ES-I3 (cell line): ENCODE measurements around the gene BTBD16.

Source experiments
- H3K36me3 ChIP-seq: 2 replicates; pipeline ENCODE4 v1.6.1; 2013; ENCODE audit warnings: mild to moderate bottlenecking, low read length, control low read depth, moderate library complexity; ENCODE audit not compliant: insufficient read depth
- H3K4me1 ChIP-seq: 2 replicates; pipeline ENCODE4 v1.6.1; 2013; ENCODE audit warnings: mild to moderate bottlenecking, control low read depth, low read length; ENCODE audit not compliant: insufficient read depth
- H3K9ac ChIP-seq: 2 replicates; pipeline ENCODE4 v1.6.1; 2013; ENCODE audit warnings: low read depth, mild to moderate bottlenecking, low read length, moderate library complexity
- H3K9me3 ChIP-seq: 2 replicates; pipeline ENCODE4 v1.6.1; 2013; ENCODE audit warnings: mild to moderate bottlenecking, low read length, moderate library complexity; ENCODE audit not compliant: control insufficient read depth, insufficient read depth

The BTBD16 gene

GRCh38 chr10:122276611-122277208, 5.6 kb downstream of the BTBD16 start:
- Histone ChIP-seq H3K36me3 (no peaks in the 10 kb centered on the region), H3K9ac (no peak overlapping the region), H3K9me3 (no peaks in the 10 kb centered on the region; the same call in 1 of the 2 replicates), H3K4me1 (no peaks in the 10 kb centered on the region)

- Histone ChIP-seq H3K36me3 (no peaks in the 10 kb centered on the region), H3K4me1 (0 out of 2 replicates have a peak, but pooled peaks cover 2% of the 10 kb centered on the region), H3K9ac (no peak overlapping the region), H3K9me3 (no peaks in the 10 kb centered on the region; the same call in 1 of the 2 replicates)
These were observed 6.5 kb downstream of the BTBD16 start for GRCh38 chr10:122277526-122278136.

GRCh38 chr10:122279725-122280141, 8.6 kb downstream of the BTBD16 start:
- H3K36me3 ChIP-seq, result no peaks in the 10 kb centered on the region
- H3K4me1 ChIP-seq, result 0 out of 2 replicates have a peak, but pooled peaks cover 3% of the 10 kb centered on the region
- no peak overlapping the region for H3K9ac ChIP-seq
- no peaks in the 10 kb centered on the region; the same call in 1 of the 2 replicates for H3K9me3 ChIP-seq

GRCh38 chr10:122280156-122280555, 9.1 kb downstream of the BTBD16 start:
- Histone ChIP-seq H3K9ac (no peak overlapping the region), H3K9me3 (no peaks in the 10 kb centered on the region; the same call in 1 of the 2 replicates), H3K4me1 (0 out of 2 replicates have a peak, but pooled peaks cover 3% of the 10 kb centered on the region), H3K36me3 (no peaks in the 10 kb centered on the region)

- Histone ChIP-seq H3K9me3 (no peaks in the 10 kb centered on the region; the same call in 1 of the 2 replicates), H3K4me1 (0 out of 2 replicates have a peak, but pooled peaks cover 3% of the 10 kb centered on the region), H3K36me3 (no peaks in the 10 kb centered on the region), H3K9ac (no peak overlapping the region)
These were observed 10.0 kb downstream of the BTBD16 start for GRCh38 chr10:122281018-122281626.

- 0 out of 2 replicates have a peak, but pooled peaks cover 3% of the 10 kb centered on the region for H3K4me1 ChIP-seq
- no peaks in the 10 kb centered on the region for H3K36me3 ChIP-seq
- H3K9me3 ChIP-seq, result no peaks in the 10 kb centered on the region; the same call in 1 of the 2 replicates
- H3K9ac ChIP-seq, result no peak overlapping the region
These were observed 10.7 kb downstream of the BTBD16 start for GRCh38 chr10:122281751-122282150.

GRCh38 chr10:122282253-122282671, 11.2 kb downstream of the BTBD16 start:
- H3K9ac ChIP-seq, result no peak overlapping the region
- no peaks in the 10 kb centered on the region for H3K9me3 ChIP-seq
- peaks cover 7% of the 10 kb centered on the region for H3K4me1 ChIP-seq
- H3K36me3 ChIP-seq, result no peaks in the 10 kb centered on the region

- H3K9ac ChIP-seq, result no peak overlapping the region
- H3K36me3 ChIP-seq, result no peaks in the 10 kb centered on the region
- no peaks in the 10 kb centered on the region for H3K9me3 ChIP-seq
- H3K4me1 ChIP-seq, result peaks cover 11% of the 10 kb centered on the region
These were observed 11.8 kb downstream of the BTBD16 start for GRCh38 chr10:122282909-122283308.

GRCh38 chr10:122285506-122286444, 14.7 kb downstream of the BTBD16 start:
- Histone ChIP-seq H3K36me3 (no peaks in the 10 kb centered on the region), H3K9me3 (no peaks in the 10 kb centered on the region), H3K9ac (no peak overlapping the region), H3K4me1 (peaks cover 11% of the 10 kb centered on the region)

- H3K9ac ChIP-seq, result no peak overlapping the region
- H3K9me3 ChIP-seq, result no peaks in the 10 kb centered on the region
- no peaks in the 10 kb centered on the region for H3K36me3 ChIP-seq
- peaks cover 11% of the 10 kb centered on the region for H3K4me1 ChIP-seq
These were observed 15.8 kb downstream of the BTBD16 start for GRCh38 chr10:122286867-122287266.

GRCh38 chr10:122287570-122287969, 16.5 kb downstream of the BTBD16 start:
- Histone ChIP-seq H3K9me3 (no peaks in the 10 kb centered on the region), H3K9ac (no peak overlapping the region), H3K36me3 (no peaks in the 10 kb centered on the region), H3K4me1 (peaks cover 9% of the 10 kb centered on the region)

GRCh38 chr10:122288262-122288661, 17.2 kb downstream of the BTBD16 start:
- no peak overlapping the region for H3K9ac ChIP-seq
- H3K4me1 ChIP-seq, result peaks cover 7% of the 10 kb centered on the region
- H3K9me3 ChIP-seq, result no peaks in the 10 kb centered on the region
- H3K36me3 ChIP-seq, result no peaks in the 10 kb centered on the region

GRCh38 chr10:122288917-122289316, 17.8 kb downstream of the BTBD16 start:
- no peaks in the 10 kb centered on the region for H3K36me3 ChIP-seq
- H3K4me1 ChIP-seq, result peaks cover 7% of the 10 kb centered on the region
- no peak overlapping the region for H3K9ac ChIP-seq
- no peaks in the 10 kb centered on the region for H3K9me3 ChIP-seq

GRCh38 chr10:122290334-122290733, 19.2 kb downstream of the BTBD16 start:
- Histone ChIP-seq H3K9me3 (no peaks in the 10 kb centered on the region), H3K4me1 (peaks cover 7% of the 10 kb centered on the region)

More at GRCh38 chr10:122290334-122290733, 19.2 kb downstream of the BTBD16 start:
- no peaks in the 10 kb centered on the region for H3K36me3 ChIP-seq
- no peak overlapping the region for H3K9ac ChIP-seq
